WTC11 (cell line): ENCODE measurements around the gene EMC6. TPM values are rescaled to one million over a fixed set of nuclear protein-coding genes. Genes with fewer than 3 reads are reported as not detected.

Experiments
- ATAC-seq: fragments of 200-7000 bp; cut with Tn5 transposase; 2 replicates; pipeline ENCODE4 v1.10.0; 2021; ENCODE audit warnings: mild to moderate bottlenecking, moderate library complexity
- CTCF ChIA-PET: fragments of 300-600 bp; sonication (Branson Sonifier 250); formaldehyde crosslinking; loops from one replicate; lab custom pipeline; 2021; ENCODE audit warnings: antibody characterized with exemption; lab: Charles Lee
- POLR2A ChIA-PET: fragments of 350-600 bp; sonication (Branson Sonifier 250); formaldehyde crosslinking; loops from one replicate; lab custom pipeline; 2021; ENCODE audit warnings: antibody characterized with exemption; lab: Charles Lee
- DNase-seq: peaks from one replicate; pipeline ENCODE4 v3.0.0; 2021; ENCODE audit warnings: low spot score
- H3K27ac Mint-ChIP-seq: 2 replicates; pipeline ENCODE4 v1.8.0; 2021; ENCODE audit warnings: mixed read lengths
- H3K27me3 Mint-ChIP-seq: 2 replicates; pipeline ENCODE4 v1.8.0; 2021; ENCODE audit warnings: low read depth, mild to moderate bottlenecking, moderate library complexity, mixed read lengths
- H3K36me3 Mint-ChIP-seq: 2 replicates; pipeline ENCODE4 v1.8.0; 2021; ENCODE audit warnings: mixed read lengths
- H3K4me1 Mint-ChIP-seq: 2 replicates; pipeline ENCODE4 v1.8.0; 2022; ENCODE audit warnings: mixed read lengths
- H3K4me3 Mint-ChIP-seq: 2 replicates; pipeline ENCODE4 v1.8.0; 2021; ENCODE audit warnings: mild to moderate bottlenecking, moderate library complexity, mixed read lengths
- H3K9me3 Mint-ChIP-seq: 2 replicates; pipeline ENCODE4 v1.8.0; 2021; ENCODE audit warnings: mixed read lengths
- CREB1 ChIP-seq: sonication (generic); formaldehyde crosslinking; IDR thresholded peaks from 2 replicates; pipeline ENCODE4 v1.8.0; 2023; ENCODE audit warnings: mild to moderate bottlenecking, missing genetic modification reagents
- ELF4 ChIP-seq: sonication (generic); formaldehyde crosslinking; IDR thresholded peaks from 2 replicates; pipeline ENCODE4 v1.8.1; 2022; ENCODE audit warnings: low read depth, mild to moderate bottlenecking, moderate library complexity, missing genetic modification reagents
- FOXJ3 ChIP-seq: sonication (generic); formaldehyde crosslinking; IDR thresholded peaks from 2 replicates; pipeline ENCODE4 v1.9.0; 2021; ENCODE audit warnings: missing genetic modification reagents, mild to moderate bottlenecking, borderline replicate concordance
- GABPB1 ChIP-seq: sonication (generic); formaldehyde crosslinking; IDR thresholded peaks from 2 replicates; pipeline ENCODE4 v1.8.1; 2023; ENCODE audit warnings: mild to moderate bottlenecking, missing genetic modification reagents
- GTF2I ChIP-seq: fragments of 250-450 bp; sonication (Bioruptor Pico); conservative IDR thresholded peaks from 2 replicates; pipeline ENCODE4 v1.4.0; 2021; ENCODE audit warnings: mild to moderate bottlenecking
- HMGA2 ChIP-seq: fragments of 250-450 bp; sonication (Bioruptor Pico); IDR thresholded peaks from 2 replicates; pipeline ENCODE4 v1.4.0; 2021; ENCODE audit warnings: mild to moderate bottlenecking, moderate library complexity
- JUN ChIP-seq: sonication (generic); formaldehyde crosslinking; IDR thresholded peaks from 2 replicates; pipeline ENCODE4 v1.8.0; 2023; ENCODE audit warnings: mild to moderate bottlenecking, missing genetic modification reagents
- KAT7 ChIP-seq: sonication (generic); formaldehyde crosslinking; IDR thresholded peaks from 2 replicates; pipeline ENCODE4 v1.8.1; 2023; ENCODE audit warnings: missing genetic modification reagents, mild to moderate bottlenecking, borderline replicate concordance
- MYBL2 ChIP-seq: sonication (generic); formaldehyde crosslinking; IDR thresholded peaks from 2 replicates; pipeline ENCODE4 v1.8.1; 2023; ENCODE audit warnings: mild to moderate bottlenecking, moderate library complexity, missing genetic modification reagents
- NFYB ChIP-seq: sonication (generic); formaldehyde crosslinking; conservative IDR thresholded peaks from 2 replicates; pipeline ENCODE4 v1.8.0; 2022; ENCODE audit warnings: low read depth, missing genetic modification reagents
- SP1 ChIP-seq: sonication (generic); formaldehyde crosslinking; conservative IDR thresholded peaks from 2 replicates; pipeline ENCODE4 v1.8.1; 2022; ENCODE audit warnings: missing genetic modification reagents
- TEAD1 ChIP-seq: sonication (generic); formaldehyde crosslinking; IDR thresholded peaks from 2 replicates; pipeline ENCODE4 v1.8.0; 2022; ENCODE audit warnings: mild to moderate bottlenecking, missing genetic modification reagents
- TEAD4 ChIP-seq: sonication (generic); formaldehyde crosslinking; IDR thresholded peaks from 2 replicates; pipeline ENCODE4 v1.8.0; 2022; ENCODE audit warnings: mild to moderate bottlenecking, missing genetic modification reagents
- TP53 ChIP-seq: sonication (generic); formaldehyde crosslinking; IDR thresholded peaks from 2 replicates; pipeline ENCODE4 v1.8.1; 2023; ENCODE audit warnings: mild to moderate bottlenecking, missing genetic modification reagents
- ZNF219 ChIP-seq: sonication (generic); formaldehyde crosslinking; IDR thresholded peaks from 2 replicates; pipeline ENCODE4 v1.8.0; 2023; ENCODE audit warnings: missing genetic modification reagents, mild to moderate bottlenecking, borderline replicate concordance
- ZNF416 ChIP-seq: fragments of 250-450 bp; sonication (Bioruptor Pico); IDR thresholded peaks from 2 replicates; pipeline ENCODE4 v1.9.0; 2021; ENCODE audit warnings: mild to moderate bottlenecking, inconsistent platforms
- total RNA-seq: library from RNA; stranded (reverse); gene quantifications from 3 replicates; pipeline ENCODE4 v1.2.3, GENCODE V29; 2021
- TF ChIP-seq, protein P1 (sequence below): sonication (generic); formaldehyde crosslinking; IDR thresholded peaks from 2 replicates; pipeline ENCODE4 v1.8.0; 2023; ENCODE audit warnings: mild to moderate bottlenecking, missing genetic modification reagents
- TF ChIP-seq, protein P2 (sequence below): sonication (generic); formaldehyde crosslinking; IDR thresholded peaks from 2 replicates; pipeline ENCODE4 v1.8.1; 2023; ENCODE audit warnings: mild to moderate bottlenecking, missing genetic modification reagents
- TF ChIP-seq, protein P3 (sequence below): sonication (generic); formaldehyde crosslinking; IDR thresholded peaks from 2 replicates; pipeline ENCODE4 v1.8.0; 2023; ENCODE audit warnings: missing genetic modification reagents
- TF ChIP-seq, protein P4 (sequence below): sonication (generic); formaldehyde crosslinking; IDR thresholded peaks from 2 replicates; pipeline ENCODE4 v1.8.1; 2022; ENCODE audit warnings: low read depth, missing genetic modification reagents, borderline replicate concordance

The EMC6 gene
- total RNA-seq, 1 experiment from 2014 or later: 86.0 TPM

DNA sequence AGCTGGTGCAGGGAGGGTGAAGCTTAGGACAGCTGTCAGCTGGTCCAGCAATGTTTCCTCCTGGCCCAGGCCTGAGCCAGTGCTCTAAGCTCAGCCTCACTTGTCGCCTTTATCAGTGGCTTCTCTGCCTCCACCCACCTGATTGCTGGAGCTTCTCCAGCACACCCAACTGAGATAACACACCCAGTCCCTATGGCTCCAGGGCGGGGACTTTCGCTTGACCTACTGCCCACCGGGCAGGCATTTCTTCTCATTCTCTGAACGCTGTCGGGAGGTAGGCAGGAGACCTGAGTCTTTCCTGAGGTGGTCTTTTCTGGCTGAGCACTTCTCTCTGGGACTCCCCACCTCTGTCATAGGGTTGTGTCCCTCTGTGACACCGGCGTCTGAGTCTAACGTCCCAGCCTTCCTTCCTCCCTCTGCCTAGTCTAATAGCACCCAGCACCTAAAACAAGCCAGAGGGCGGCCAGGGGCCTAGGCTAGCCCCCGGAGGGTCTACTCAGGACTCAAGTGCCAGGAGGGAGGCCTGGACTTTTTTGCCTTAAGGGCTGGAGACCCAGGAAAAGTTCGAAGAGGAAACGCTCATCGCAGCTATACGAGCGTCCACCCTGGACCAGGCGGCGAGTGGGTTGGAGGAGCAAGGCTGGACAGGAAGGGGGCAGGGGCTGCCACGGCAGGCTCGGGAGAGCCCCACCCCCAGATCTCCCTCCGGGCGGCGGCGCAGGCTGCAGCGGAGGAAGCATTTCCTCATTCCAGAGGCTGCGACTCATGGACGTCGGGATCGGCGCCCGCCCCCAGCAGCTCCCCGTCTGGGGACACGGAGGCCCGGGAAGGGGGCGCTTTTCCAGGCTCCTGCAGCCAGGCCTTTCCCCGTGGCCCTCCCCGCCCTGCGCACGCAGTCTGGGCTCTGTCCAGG, 990 bp upstream of the EMC6 start:
- POLR2A ChIA-PET: interaction anchor here (0.5 to 1.7 kb wide), 4 partner anchors 28 to 983 kb away, joined by 3 to 5 read pairs (median 4); partner anchors contain the start of genes CTNS, HASPIN, P2RX5 and SHPK
- Mint-ChIP-seq H3K9me3 (no peaks in the 10 kb centered on the region), H3K4me3 (peak overlapping the region; percentile 99), H3K27ac (peak overlapping the region; percentile 68), H3K27me3 (no peaks in the 10 kb centered on the region), H3K4me1 (peaks cover 20% of the 10 kb centered on the region), H3K36me3 (peaks cover 18% of the 10 kb centered on the region)
- CTCF ChIA-PET: interaction anchor here (0.7 to 3.2 kb wide), 6 partner anchors 16 to 179 kb away, joined by 3 to 20 read pairs (median 4); partner anchors contain the start of genes NCBP3 and P2RX5
- DNase-seq (peak; percentile 73), ATAC-seq (peak; percentile 41)
- TF ChIP-seq, protein P1, sequence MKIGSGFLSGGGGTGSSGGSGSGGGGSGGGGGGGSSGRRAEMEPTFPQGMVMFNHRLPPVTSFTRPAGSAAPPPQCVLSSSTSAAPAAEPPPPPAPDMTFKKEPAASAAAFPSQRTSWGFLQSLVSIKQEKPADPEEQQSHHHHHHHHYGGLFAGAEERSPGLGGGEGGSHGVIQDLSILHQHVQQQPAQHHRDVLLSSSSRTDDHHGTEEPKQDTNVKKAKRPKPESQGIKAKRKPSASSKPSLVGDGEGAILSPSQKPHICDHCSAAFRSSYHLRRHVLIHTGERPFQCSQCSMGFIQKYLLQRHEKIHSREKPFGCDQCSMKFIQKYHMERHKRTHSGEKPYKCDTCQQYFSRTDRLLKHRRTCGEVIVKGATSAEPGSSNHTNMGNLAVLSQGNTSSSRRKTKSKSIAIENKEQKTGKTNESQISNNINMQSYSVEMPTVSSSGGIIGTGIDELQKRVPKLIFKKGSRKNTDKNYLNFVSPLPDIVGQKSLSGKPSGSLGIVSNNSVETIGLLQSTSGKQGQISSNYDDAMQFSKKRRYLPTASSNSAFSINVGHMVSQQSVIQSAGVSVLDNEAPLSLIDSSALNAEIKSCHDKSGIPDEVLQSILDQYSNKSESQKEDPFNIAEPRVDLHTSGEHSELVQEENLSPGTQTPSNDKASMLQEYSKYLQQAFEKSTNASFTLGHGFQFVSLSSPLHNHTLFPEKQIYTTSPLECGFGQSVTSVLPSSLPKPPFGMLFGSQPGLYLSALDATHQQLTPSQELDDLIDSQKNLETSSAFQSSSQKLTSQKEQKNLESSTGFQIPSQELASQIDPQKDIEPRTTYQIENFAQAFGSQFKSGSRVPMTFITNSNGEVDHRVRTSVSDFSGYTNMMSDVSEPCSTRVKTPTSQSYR (CRISPR knock-in tag): 0 out of 2 replicates have a peak, but pooled peaks have one; percentile 29
- 0 out of 2 replicates have a peak, but pooled peaks have one; percentile 62 for TF ChIP-seq JUN (CRISPR knock-in tag)
- peak; percentile 40; the same call in 1 of the 2 replicates for TF ChIP-seq GABPB1 (CRISPR knock-in tag)
- no peak for TF ChIP-seq ZNF416 (CRISPR knock-in tag)
- TF ChIP-seq, protein P2, sequence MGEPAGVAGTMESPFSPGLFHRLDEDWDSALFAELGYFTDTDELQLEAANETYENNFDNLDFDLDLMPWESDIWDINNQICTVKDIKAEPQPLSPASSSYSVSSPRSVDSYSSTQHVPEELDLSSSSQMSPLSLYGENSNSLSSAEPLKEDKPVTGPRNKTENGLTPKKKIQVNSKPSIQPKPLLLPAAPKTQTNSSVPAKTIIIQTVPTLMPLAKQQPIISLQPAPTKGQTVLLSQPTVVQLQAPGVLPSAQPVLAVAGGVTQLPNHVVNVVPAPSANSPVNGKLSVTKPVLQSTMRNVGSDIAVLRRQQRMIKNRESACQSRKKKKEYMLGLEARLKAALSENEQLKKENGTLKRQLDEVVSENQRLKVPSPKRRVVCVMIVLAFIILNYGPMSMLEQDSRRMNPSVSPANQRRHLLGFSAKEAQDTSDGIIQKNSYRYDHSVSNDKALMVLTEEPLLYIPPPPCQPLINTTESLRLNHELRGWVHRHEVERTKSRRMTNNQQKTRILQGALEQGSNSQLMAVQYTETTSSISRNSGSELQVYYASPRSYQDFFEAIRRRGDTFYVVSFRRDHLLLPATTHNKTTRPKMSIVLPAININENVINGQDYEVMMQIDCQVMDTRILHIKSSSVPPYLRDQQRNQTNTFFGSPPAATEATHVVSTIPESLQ (CRISPR knock-in tag): no peak
- TF ChIP-seq KAT7 (CRISPR knock-in tag): 0 out of 2 replicates have a peak, but pooled peaks have one; percentile 56
- peak; percentile 39; the same call in 1 of the 2 replicates for TF ChIP-seq TP53 (CRISPR knock-in tag)

DNA sequence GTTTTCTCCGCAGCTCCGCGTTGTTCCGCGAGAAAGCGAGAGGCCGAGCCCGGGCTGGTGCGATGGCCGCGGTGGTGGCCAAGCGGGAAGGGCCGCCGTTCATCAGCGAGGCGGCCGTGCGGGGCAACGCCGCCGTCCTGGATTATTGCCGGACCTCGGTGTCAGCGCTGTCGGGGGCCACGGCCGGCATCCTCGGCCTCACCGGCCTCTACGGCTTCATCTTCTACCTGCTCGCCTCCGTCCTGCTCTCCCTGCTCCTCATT, 404 bp downstream of the EMC6 start:
- Mint-ChIP-seq H3K4me3 (peak overlapping the region; percentile 99), H3K9me3 (no peaks in the 10 kb centered on the region), H3K27ac (peak overlapping the region; percentile 96), H3K4me1 (peaks cover 20% of the 10 kb centered on the region), H3K36me3 (peaks cover 18% of the 10 kb centered on the region), H3K27me3 (no peaks in the 10 kb centered on the region)
- POLR2A ChIA-PET: interaction anchor here (0.6 to 1.0 kb wide), 3 partner anchors 9 to 85 kb away, joined by 3 to 4 read pairs (median 3); partner anchors contain the start of gene SHPK
- DNase-seq (no peak), ATAC-seq (no peak)
- CTCF ChIA-PET: interaction anchor here (3.2 kb wide), 1 partner anchor 14 kb away, joined by 20 read pairs; no protein-coding TSS in a partner anchor
- TF ChIP-seq MYBL2 (CRISPR knock-in tag) (0 out of 2 replicates have a peak, but pooled peaks have one; percentile 12), NFYB (CRISPR knock-in tag) (no peak), ZNF219 (CRISPR knock-in tag) (0 out of 2 replicates have a peak, but pooled peaks have one; percentile 37), HMGA2 (CRISPR knock-in tag) (no peak), TEAD1 (CRISPR knock-in tag) (0 out of 2 replicates have a peak, but pooled peaks have one; percentile 48), FOXJ3 (CRISPR knock-in tag) (no peak), GTF2I (CRISPR knock-in tag) (no peak), JUN (CRISPR knock-in tag) (peak; percentile 61; the same call in 1 of the 2 replicates), GABPB1 (CRISPR knock-in tag) (no peak; the same call in 1 of the 2 replicates), SP1 (no peak), CREB1 (peak; percentile 60; the same call in 1 of the 2 replicates), TEAD4 (CRISPR knock-in tag) (0 out of 2 replicates have a peak, but pooled peaks have one; percentile 32), ZNF416 (CRISPR knock-in tag) (no peak), ELF4 (CRISPR knock-in tag) (no peak)
- TF ChIP-seq, protein P1 (CRISPR knock-in tag): peak; percentile 56; the same call in 1 of the 2 replicates
- TF ChIP-seq, protein P3, sequence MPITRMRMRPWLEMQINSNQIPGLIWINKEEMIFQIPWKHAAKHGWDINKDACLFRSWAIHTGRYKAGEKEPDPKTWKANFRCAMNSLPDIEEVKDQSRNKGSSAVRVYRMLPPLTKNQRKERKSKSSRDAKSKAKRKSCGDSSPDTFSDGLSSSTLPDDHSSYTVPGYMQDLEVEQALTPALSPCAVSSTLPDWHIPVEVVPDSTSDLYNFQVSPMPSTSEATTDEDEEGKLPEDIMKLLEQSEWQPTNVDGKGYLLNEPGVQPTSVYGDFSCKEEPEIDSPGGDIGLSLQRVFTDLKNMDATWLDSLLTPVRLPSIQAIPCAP (CRISPR knock-in tag): no peak
- TF ChIP-seq, protein P2 (CRISPR knock-in tag): no peak
- TF ChIP-seq, protein P4, sequence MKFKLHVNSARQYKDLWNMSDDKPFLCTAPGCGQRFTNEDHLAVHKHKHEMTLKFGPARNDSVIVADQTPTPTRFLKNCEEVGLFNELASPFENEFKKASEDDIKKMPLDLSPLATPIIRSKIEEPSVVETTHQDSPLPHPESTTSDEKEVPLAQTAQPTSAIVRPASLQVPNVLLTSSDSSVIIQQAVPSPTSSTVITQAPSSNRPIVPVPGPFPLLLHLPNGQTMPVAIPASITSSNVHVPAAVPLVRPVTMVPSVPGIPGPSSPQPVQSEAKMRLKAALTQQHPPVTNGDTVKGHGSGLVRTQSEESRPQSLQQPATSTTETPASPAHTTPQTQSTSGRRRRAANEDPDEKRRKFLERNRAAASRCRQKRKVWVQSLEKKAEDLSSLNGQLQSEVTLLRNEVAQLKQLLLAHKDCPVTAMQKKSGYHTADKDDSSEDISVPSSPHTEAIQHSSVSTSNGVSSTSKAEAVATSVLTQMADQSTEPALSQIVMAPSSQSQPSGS (CRISPR knock-in tag): no peak
